ENCODE results near the gene LPAR2. TPM values are rescaled to one million over a fixed set of nuclear protein-coding genes. Genes with fewer than 3 reads are reported as not detected.

LPAR2 gene
- total and polyA plus RNA-seq, 2 of the 13 experiments (the other 11 are each of a cell fraction or from before 2014, with no cell fraction given): 0.86 to 3.6 TPM

- H2AFZ ChIP-seq (ENCODE audit: low read length): no peak overlapping the region
- BruUV-seq (replicated peaks): no TSS peak
- H3K4me2 ChIP-seq (ENCODE audit: low read depth, low read length): peak overlapping the region; percentile 87
- no peaks in the 10 kb centered on the region for H3K79me2 ChIP-seq (ENCODE audit: insufficient read depth, low read length)
- peaks cover 5 to 27% of the 10 kb centered on the region in 2 experiments; a peak in 4 of 5 replicates for H3K36me3 ChIP-seq (replicated peaks in 1 of 2; ENCODE audit: control insufficient read depth in 1 of 2, insufficient read depth in 2 of 2, low read length in 2 of 2)
- CTCF ChIA-PET (ENCODE audit: low intra/inter-chr PET ratio, low total read pairs): interaction anchor here (0.8 to 2.4 kb wide), 2 partner anchors 88 to 110 kb away, joined by 3 to 23 read pairs; no protein-coding TSS in a partner anchor
- no peak overlapping the region for H3K27ac ChIP-seq (ENCODE audit: extremely low read length, insufficient read depth, low read length)
- H3K4me1 ChIP-seq (ENCODE audit: insufficient read depth, low read length): no peaks in the 10 kb centered on the region
- POLR2A ChIA-PET: no interaction called here
- WGBS (ENCODE audit: low lambda C conversion rate): 23% methylated on average over 15 of the region's 16 CpGs
- DNase-seq (ENCODE audit: low spot score): no peak
- peak overlapping the region; percentile 65 for H3K9ac ChIP-seq (ENCODE audit: insufficient read depth, low read depth, low read length)
- in situ Hi-C loops (cut with HindIII; ENCODE audit: extremely low pct_ligation_motif_present, low pct_unique_long_range_greater_than_20kb) (loop anchor here (5.0 kb wide), 1 partner anchor 105 kb away; the partner anchor contains the start of gene CILP2), intact Hi-C loops (cut with micrococcal nuclease; ENCODE audit: unreplicated experiment) (loop anchor here (5.0 kb wide), 1 partner anchor 110 kb away; no protein-coding TSS in a partner anchor)
- no peaks in the 10 kb centered on the region for H3K9me3 ChIP-seq (ENCODE audit: low read length)
- no peaks in the 10 kb centered on the region for H3K27me3 ChIP-seq (ENCODE audit: control insufficient read depth in 1 of 2, insufficient read depth in 2 of 2, low read length in 2 of 2)
- H4K20me1 ChIP-seq (ENCODE audit: insufficient read depth, low read length): no peaks in the 10 kb centered on the region
- TF ChIP-seq ZNF652 (CRISPR knock-in tag; IDR thresholded peaks at IDR 0.05; ENCODE audit: borderline replicate concordance, low read depth) (no peak), SMARCE1 (IDR thresholded peaks at IDR 0.05; ENCODE audit: borderline replicate concordance) (no peak), ZNF646 (CRISPR knock-in tag; IDR thresholded peaks at IDR 0.05) (peak; percentile 36; the same call in 1 of the 2 replicates), ZNF724P (CRISPR knock-in tag; IDR thresholded peaks at IDR 0.05; ENCODE audit: borderline replicate concordance) (0 out of 2 replicates have a peak, but pooled peaks have one; percentile 22), ZNF543 (CRISPR knock-in tag; IDR thresholded peaks at IDR 0.05) (0 out of 2 replicates have a peak, but pooled peaks have one; percentile 7), ZNF230 (CRISPR knock-in tag; IDR thresholded peaks at IDR 0.05) (0 out of 2 replicates have a peak, but pooled peaks have one; percentile 13)
- peak overlapping the region; percentile 86 to 88 (median 88) for H3K4me3 ChIP-seq (replicated peaks in 1 of 3; ENCODE audit: insufficient read depth in 1 of 3, low read depth in 2 of 3, low read length in 3 of 3)
- FAIRE-seq: no peak
- peak; percentile 38 for ATAC-seq
These were observed 14.6 kb upstream of the LPAR2 start for GRCh38 chr19:19642506-19643157.

Measured in HepG2 (cell line).